Measurements from ENCODE around the gene DOK4.

DNA sequence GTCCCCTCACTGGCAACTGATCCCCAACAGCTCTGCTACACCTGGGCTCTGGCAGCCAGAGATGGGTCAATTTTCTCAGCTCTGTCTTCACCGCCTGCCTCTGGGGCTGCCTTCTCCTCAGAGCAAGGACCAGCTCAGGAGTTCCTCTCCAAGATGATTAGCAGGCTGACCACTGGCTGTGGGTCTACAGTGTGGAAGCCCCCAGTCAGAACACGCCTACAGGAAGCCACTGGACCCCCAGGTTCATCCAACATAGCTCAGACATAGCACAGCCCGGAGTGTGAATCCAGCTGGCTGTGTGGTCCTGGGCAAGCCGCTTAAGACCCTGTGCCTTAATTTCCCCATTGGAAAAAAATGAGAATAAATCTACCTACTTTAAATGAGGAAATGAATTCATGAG, 4.9 kb downstream of the DOK4 start:
- no peak for TF ChIP-seq POLR2A (IDR thresholded peaks at IDR 0.05; ENCODE audit: low read length)
- TF ChIP-seq GATA1 (IDR thresholded peaks at IDR 0.05; ENCODE audit: low read depth, low read length), result no peak
